Testis (tissue), 2 donors: ENCODE measurements around the gene HLA-C.

Experiments used
- POLR2A ChIP-seq: fragments of 450-650 bp; IDR thresholded peaks from one replicate; pipeline ENCODE4 v1.6.1; 2017; ENCODE audit warnings: antibody characterized with exemption, mild to moderate bottlenecking, moderate library complexity
- TF ChIP-seq, protein P1 (sequence below), 3 experiments: fragments of 450-650 bp in 2 of 3; fragments of 200-600 bp in 1 of 3; sonication (generic) in 1 of 3; IDR thresholded peaks; one replicate each; pipeline ENCODE4 v1.5.1; 2016 to 2019; ENCODE audit warnings: antibody characterized with exemption in 3 of 3, mild to moderate bottlenecking in 2 of 3, moderate library complexity in 1 of 3

DNA sequence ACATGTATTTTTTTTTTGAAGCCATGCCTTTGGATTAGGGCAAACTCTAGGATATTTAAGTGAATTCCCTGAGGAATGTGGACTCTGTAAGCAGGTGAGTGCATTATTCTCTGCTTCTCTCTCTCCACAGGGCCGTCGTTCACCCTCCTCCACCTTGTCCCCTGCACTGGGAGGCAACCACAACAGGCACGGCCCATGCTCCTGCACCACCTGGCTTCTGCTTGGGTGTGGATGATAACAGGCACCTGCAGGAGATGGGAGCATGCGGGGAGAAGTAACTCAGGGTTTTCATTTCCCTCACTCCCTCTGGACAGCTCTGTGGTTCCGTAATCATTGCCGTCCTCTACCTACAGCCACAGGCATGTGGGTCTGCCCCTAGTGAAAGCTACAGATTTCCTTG is 43.4 kb downstream of the HLA-C start:
- TF ChIP-seq, protein P1, sequence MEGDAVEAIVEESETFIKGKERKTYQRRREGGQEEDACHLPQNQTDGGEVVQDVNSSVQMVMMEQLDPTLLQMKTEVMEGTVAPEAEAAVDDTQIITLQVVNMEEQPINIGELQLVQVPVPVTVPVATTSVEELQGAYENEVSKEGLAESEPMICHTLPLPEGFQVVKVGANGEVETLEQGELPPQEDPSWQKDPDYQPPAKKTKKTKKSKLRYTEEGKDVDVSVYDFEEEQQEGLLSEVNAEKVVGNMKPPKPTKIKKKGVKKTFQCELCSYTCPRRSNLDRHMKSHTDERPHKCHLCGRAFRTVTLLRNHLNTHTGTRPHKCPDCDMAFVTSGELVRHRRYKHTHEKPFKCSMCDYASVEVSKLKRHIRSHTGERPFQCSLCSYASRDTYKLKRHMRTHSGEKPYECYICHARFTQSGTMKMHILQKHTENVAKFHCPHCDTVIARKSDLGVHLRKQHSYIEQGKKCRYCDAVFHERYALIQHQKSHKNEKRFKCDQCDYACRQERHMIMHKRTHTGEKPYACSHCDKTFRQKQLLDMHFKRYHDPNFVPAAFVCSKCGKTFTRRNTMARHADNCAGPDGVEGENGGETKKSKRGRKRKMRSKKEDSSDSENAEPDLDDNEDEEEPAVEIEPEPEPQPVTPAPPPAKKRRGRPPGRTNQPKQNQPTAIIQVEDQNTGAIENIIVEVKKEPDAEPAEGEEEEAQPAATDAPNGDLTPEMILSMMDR (IDR thresholded peaks at IDR 0.05) = no peak
- TF ChIP-seq POLR2A = no peak
